ENCODE data around the gene STK38.
"Not testable (repeated sequence)": the region's sequence is repeated elsewhere in the genome, so short reads cannot be mapped to it uniquely, and the experiment has no call there.

STK38 gene

DNA sequence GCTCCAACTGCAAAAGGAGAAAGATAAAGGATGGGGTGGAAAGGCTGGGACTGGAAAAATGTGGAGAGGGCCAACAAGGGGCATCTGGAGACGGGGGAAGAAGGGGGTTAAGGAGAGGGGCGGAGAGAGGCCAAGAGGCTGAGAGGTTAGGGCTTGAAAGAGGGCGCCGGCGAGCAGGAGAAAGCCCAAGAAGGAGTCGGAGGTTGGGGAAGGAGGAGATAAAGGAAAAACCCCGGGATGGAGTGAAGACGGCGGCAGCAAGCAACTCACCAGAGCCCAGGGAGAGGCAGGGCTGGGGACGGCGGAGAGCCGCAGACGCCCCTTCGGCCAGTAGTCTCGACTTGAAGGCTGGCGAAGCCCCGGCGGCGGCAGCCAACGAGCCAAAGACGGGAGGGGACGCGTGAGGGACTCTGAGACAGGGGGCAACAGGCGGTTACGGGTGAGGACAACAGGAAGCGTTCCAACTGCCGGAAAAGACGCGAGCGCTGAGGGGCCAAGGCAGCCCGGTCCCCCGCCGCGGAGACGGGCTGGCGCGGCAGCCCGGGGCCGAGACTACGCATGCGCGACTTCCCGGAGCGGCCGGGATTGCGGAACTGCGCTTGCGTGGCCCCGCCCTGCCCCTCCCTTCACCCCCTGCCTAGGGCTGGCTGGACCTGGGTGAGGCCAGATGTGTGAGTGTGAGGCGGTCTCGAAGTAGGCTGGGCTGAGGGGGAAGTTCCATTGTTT is at the start of gene STK38:
Gene STK38 (minus strand): TSS at position 560 of the 726 bp plus-strand sequence. CDS start 7,277 bp downstream, outside the sequence.
- in situ Hi-C loops (cut with MboI; ENCODE audit: low sequenced_read_pairs) = no loop called here

GRCh38 chr6:36596356-36596755 is 49.1 kb upstream of the STK38 start:
- in situ Hi-C loops (cut with MboI; ENCODE audit: low sequenced_read_pairs) = no loop called here

GRCh38 chr6:36594816-36595643 is 47.8 kb upstream of the STK38 start:
- in situ Hi-C loops (cut with MboI; ENCODE audit: low sequenced_read_pairs) = no loop called here

DNA sequence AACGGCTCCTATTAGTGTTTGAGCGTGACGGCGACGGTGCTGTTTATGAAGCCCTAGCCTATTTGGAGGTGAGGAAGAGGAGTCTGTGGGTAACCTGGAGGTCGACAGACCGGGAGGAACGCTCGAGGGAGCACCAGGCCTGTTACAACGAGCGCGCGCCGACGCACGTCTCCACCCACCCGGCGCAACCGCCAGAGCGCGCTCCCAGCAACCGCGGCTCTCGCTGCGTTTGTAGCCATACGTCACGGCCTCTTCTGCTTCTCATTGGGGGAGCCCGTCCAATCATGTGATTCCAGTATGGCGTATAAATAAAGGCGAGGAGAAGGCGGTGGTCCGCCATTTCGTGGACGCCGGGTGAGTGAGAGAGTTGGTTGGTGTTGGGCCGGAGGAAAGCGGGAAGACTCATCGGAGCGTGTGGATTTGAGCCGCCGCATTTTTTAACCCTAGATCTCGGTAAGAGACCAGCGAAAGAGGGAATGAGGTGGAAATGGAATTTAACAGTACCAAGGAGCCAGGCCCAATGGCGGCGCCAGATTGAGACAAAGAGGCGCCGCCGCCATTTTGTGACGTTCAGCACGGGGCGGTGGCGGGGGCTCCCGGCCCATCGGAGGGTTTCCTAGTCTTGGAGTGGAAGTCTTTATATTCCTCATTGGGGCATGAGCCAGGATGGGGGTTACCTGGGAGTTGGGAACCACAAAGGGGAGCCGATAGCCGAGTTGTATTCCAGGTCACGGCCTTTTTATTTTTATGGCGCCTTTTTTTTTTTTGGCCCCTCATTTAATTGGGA is 46.9 kb upstream of the STK38 start, which contains the start of gene SRSF3:
Gene SRSF3 (plus strand): TSS at position 334 of the 787 bp plus-strand sequence. CDS start 2,401 bp downstream, outside the sequence.
- in situ Hi-C loops (cut with MboI; ENCODE audit: low sequenced_read_pairs) = no loop called here

DNA sequence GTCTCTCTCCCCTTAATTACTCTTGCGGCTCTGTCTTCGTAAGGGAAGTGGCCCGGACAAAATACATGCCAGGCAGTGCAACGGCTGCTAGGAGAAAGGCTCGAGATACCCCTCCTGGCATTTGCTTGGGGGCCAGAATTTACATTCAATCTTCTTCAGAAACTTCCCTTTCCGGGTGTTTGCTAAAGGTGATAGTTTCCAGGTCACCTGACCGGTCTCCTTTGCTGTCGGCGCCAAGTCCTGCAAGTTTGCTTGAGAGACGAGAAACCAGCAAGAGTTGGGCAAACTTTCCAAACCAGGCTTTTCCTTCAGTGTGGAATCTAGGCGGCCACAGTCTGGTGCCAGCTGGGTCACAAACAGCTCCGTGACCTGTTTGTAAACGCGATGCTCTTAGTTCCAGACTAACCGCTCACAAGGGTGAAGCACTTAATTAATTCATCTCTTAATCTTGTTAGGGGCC is 46.3 kb upstream of the STK38 start:
- in situ Hi-C loops (cut with MboI; ENCODE audit: low sequenced_read_pairs) = no loop called here

DNA sequence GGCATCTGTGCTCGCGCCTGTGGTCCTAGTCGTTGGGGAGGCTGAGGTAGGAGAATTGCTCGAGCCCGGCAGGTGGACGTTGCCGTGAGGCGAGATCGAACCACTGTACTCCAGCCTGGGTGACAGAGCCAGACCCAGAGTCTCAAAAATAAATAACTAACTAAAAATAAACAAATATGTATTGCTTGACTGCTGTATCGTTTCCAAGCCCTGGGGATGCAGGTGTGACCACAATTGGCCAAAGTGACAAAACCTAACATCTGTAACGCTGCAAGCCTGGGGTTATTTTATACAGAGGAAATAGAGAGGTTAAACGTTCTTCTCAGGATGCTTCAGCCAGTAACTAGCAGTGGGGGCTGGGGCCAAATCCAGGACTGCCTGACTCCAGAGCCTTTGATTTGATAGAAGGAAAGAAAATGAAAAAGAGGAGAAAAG is 45.0 kb upstream of the STK38 start:
- in situ Hi-C loops (cut with MboI; ENCODE audit: low sequenced_read_pairs) = no loop called here

- in situ Hi-C loops (cut with MboI; ENCODE audit: low sequenced_read_pairs) = no loop called here
Observed at GRCh38 chr6:36590237-36590636, 43.0 kb upstream of the STK38 start.

DNA sequence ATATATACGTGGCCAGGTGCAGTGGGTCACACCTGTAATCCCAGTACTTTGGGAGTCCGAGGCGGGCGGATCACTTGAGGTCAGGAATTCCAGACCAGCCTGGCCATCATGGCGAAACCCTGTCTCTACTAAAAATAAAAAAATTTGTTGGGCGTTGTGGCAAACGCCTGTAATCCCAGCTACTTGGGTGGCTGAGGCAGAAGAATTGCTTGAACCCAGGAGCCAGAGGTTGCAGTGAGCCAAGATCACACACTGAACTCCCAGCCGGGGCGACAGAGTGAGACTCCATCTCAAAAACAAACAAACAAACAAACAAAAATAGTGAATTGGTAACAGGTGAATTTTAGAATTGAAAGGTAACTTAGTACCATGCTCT is 41.7 kb upstream of the STK38 start:
- in situ Hi-C loops (cut with MboI; ENCODE audit: low sequenced_read_pairs) = not testable (repeated sequence)

DNA sequence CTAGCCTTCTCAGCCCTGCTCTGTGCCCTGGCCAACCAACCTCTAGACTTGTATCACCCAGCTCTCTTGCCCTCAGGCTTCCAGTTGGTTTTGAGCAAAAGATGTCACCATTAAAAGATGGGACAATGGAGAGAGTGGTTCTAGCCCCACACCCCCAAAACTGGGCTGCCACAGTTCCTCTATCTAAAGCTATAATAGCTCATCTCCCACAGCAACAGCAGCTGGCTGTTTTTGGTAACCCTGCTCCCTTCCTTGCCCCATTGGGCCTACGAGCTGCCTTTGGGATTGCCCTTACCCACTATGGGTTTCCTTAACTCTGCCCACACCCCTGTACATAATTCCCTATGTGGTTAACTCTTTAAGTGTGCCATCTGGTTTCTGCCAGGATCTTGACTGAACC is 39.3 kb upstream of the STK38 start:
- in situ Hi-C loops (cut with MboI; ENCODE audit: low sequenced_read_pairs) = no loop called here

DNA sequence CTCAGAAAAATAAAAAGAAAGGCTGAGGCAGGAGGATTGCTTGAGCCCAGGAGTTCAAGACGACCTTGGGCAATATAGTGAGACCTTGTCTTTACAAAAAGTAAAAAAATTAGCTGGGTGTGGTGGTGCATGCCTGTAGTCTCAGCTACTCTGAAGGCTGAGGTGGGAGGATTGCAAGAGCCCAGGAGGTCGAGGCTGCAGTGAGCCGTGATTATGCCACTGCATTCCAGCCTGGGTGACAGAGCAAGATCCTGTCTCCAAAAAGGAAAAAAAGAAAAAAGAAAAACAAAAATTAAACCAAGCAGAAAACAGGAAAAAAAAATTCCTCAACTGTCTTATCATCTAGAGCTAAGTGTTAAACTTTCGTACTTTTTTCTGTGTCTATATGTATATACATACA is 34.4 kb upstream of the STK38 start:
- in situ Hi-C loops (cut with MboI; ENCODE audit: low sequenced_read_pairs) = no loop called here

- in situ Hi-C loops (cut with MboI; ENCODE audit: low sequenced_read_pairs) = no loop called here
Observed at GRCh38 chr6:36580184-36580526, 32.9 kb upstream of the STK38 start.

- in situ Hi-C loops (cut with MboI; ENCODE audit: low sequenced_read_pairs) = no loop called here
Observed at GRCh38 chr6:36578431-36578830, 31.2 kb upstream of the STK38 start.

DNA sequence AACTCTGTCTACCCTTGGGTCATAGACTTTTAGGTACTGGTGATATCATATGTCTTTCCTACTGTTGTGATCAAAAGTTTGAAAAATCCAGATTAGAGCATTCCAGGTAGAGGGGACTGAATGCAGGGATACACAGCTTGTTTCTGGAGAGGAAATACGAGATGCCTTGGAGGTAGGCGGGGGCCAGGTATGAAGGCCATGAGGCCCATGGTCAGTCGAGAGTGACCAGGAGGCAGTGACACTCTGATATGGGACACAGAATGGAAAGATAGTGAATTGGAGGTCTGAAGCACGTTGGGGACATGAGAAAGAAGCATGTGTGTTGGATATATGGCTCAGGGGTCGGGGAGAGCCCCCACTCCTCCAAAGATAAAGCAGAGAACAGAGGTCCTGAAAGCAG is 30.8 kb upstream of the STK38 start:
- in situ Hi-C loops (cut with MboI; ENCODE audit: low sequenced_read_pairs) = no loop called here

GRCh38 chr6:36577301-36577700 is 30.0 kb upstream of the STK38 start:
- in situ Hi-C loops (cut with MboI; ENCODE audit: low sequenced_read_pairs) = no loop called here

GRCh38 chr6:36576578-36576977 is 29.3 kb upstream of the STK38 start:
- in situ Hi-C loops (cut with MboI; ENCODE audit: low sequenced_read_pairs) = no loop called here

GRCh38 chr6:36574679-36575078 is 27.4 kb upstream of the STK38 start:
- in situ Hi-C loops (cut with MboI; ENCODE audit: low sequenced_read_pairs) = no loop called here

DNA sequence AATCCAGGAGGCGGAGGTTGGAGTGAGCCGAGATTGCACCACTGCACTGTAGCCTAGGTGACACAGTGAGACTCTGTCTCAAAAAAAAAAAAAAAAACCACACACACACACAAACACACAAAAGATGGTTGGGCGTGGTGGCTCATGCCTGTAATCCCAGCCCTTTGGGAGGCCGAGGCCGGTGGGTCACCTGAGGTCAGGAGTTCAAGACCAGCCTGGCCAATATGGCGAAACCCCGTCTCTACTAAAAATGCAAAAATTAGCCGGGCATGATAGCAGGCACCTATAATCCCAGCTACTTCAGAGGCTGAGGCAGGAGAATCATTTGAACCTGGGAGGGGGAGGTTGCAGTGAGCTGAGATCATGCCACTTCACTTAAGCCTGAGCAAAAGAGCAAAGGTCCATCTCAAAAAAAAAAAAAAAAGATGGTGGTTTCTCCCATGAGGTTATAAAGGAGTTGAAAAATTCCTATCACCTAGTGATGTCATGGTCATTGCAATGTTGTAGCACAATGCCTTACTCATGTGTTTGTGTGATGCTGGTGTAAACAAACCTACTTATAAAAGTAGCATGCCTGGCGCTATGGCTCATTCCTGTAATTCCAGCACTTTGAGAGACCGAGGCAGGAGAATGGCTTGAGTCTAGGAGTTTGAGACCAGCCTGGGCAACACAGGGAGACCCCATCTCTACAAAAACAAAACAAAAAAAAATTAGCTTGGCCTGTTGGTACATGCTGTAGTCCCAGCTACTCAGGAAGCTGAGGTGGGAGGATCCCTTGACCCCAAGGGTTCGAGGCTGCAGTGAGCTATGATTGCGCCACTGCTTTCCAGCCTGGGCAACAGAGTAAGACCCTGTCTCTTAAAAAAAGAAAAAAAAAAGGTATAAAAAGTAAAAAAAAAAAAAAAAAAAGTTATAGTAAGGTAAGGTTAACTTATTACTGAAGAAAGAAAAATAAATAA is 25.4 kb upstream of the STK38 start:
- in situ Hi-C loops (cut with MboI; ENCODE audit: low sequenced_read_pairs) = not testable (repeated sequence)

- in situ Hi-C loops (cut with MboI; ENCODE audit: low sequenced_read_pairs) = no loop called here
Observed at GRCh38 chr6:36571122-36572043, 24.1 kb upstream of the STK38 start.

GRCh38 chr6:36570264-36570663 is 23.0 kb upstream of the STK38 start:
- in situ Hi-C loops (cut with MboI; ENCODE audit: low sequenced_read_pairs) = no loop called here

Measured in HL-60/S4 (cell line).